Osteocyte (in vitro differentiated cells): ENCODE results near the gene DYNC1H1. TPM values are rescaled to one million over a fixed set of nuclear protein-coding genes. Genes with fewer than 3 reads are reported as not detected.

ENCODE experiments used
- DNase-seq: peaks from one replicate; pipeline ENCODE4 v3.0.0; 2021; ENCODE audit warnings: mixed read lengths; ENCODE audit not compliant: unreplicated experiment; ENCODE audit errors: extremely low spot score
- H3K27ac Mint-ChIP-seq: one replicate; pipeline ENCODE4 v1.8.0; 2021; ENCODE audit warnings: mild to moderate bottlenecking, mixed read lengths; ENCODE audit not compliant: unreplicated experiment
- H3K27me3 Mint-ChIP-seq: one replicate; pipeline ENCODE4 v1.8.0; 2021; ENCODE audit warnings: mixed read lengths; ENCODE audit not compliant: unreplicated experiment
- H3K36me3 Mint-ChIP-seq: one replicate; pipeline ENCODE4 v1.8.0; 2021; ENCODE audit warnings: mixed read lengths; ENCODE audit not compliant: unreplicated experiment
- H3K4me1 Mint-ChIP-seq: one replicate; pipeline ENCODE4 v1.8.0; 2021; ENCODE audit warnings: mixed read lengths; ENCODE audit not compliant: unreplicated experiment
- H3K4me3 Mint-ChIP-seq: one replicate; pipeline ENCODE4 v1.8.0; 2021; ENCODE audit warnings: mild to moderate bottlenecking, moderate library complexity, mixed read lengths; ENCODE audit not compliant: unreplicated experiment
- H3K9me3 Mint-ChIP-seq: one replicate; pipeline ENCODE4 v1.8.0; 2021; ENCODE audit warnings: mixed read lengths; ENCODE audit not compliant: unreplicated experiment
- CTCF ChIP-seq: fragments of 200-600 bp; sonication (generic); IDR thresholded peaks from 2 replicates; pipeline ENCODE4 v1.5.0; 2021; ENCODE audit warnings: antibody characterized with exemption, mild to moderate bottlenecking, moderate library complexity
- total RNA-seq: library from RNA; stranded (reverse); gene quantifications from 2 replicates; pipeline ENCODE4 v1.2.1, GENCODE V29; 2021

The DYNC1H1 gene
- total RNA-seq, 1 donor from 2014 or later, result 821 TPM

- peak; percentile 88 for DNase-seq
- H3K9me3 Mint-ChIP-seq, result no peaks in the 10 kb centered on the region
- H3K27ac Mint-ChIP-seq, result peak overlapping the region; percentile 94
- H3K4me3 Mint-ChIP-seq, result peak overlapping the region; percentile 91
- H3K4me1 Mint-ChIP-seq, result peaks cover 70% of the 10 kb centered on the region
- H3K36me3 Mint-ChIP-seq, result peaks cover 12% of the 10 kb centered on the region
- no peak for TF ChIP-seq CTCF
- H3K27me3 Mint-ChIP-seq, result no peaks in the 10 kb centered on the region
Observed at GRCh38 chr14:101965181-101965544, 790 bp downstream of the DYNC1H1 start.

- no peak for DNase-seq
- peak overlapping the region; percentile 94 for H3K27ac Mint-ChIP-seq
- TF ChIP-seq CTCF, result no peak
- H3K27me3 Mint-ChIP-seq, result no peaks in the 10 kb centered on the region
- peaks cover 12% of the 10 kb centered on the region for H3K36me3 Mint-ChIP-seq
- peaks cover 76% of the 10 kb centered on the region for H3K4me1 Mint-ChIP-seq
- peak overlapping the region; percentile 91 for H3K4me3 Mint-ChIP-seq
- no peaks in the 10 kb centered on the region for H3K9me3 Mint-ChIP-seq
Observed at GRCh38 chr14:101965770-101966722, 1.7 kb downstream of the DYNC1H1 start.

GRCh38 chr14:101966742-101967141 lies 2.4 kb downstream of the DYNC1H1 start:
- TF ChIP-seq CTCF, result no peak
- peaks cover 12% of the 10 kb centered on the region for H3K36me3 Mint-ChIP-seq
- H3K4me3 Mint-ChIP-seq, result peak overlapping the region; percentile 91
- no peak for DNase-seq
- H3K4me1 Mint-ChIP-seq, result peaks cover 73% of the 10 kb centered on the region
- H3K27me3 Mint-ChIP-seq, result no peaks in the 10 kb centered on the region
- no peaks in the 10 kb centered on the region for H3K9me3 Mint-ChIP-seq
- H3K27ac Mint-ChIP-seq, result peak overlapping the region; percentile 94

DNA sequence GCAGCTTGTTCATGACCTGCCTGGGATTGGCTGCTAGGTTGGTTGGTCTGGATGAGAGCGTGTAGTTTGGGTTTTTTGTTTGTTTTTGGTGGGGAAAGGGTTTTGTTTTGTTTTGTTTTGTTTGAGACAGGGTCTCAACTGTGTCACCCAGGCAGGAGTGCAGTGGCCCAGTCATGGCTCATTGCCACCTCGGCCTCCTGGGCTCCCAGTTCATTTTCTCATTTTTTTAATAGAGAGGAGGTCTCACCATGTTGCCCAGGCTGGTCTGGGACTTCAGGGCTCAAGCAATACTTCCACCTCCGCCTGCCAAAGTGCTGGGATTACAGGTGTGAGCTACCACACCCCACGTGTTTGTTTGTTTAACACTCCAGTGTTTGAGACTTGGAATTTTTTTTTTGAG lies 3.8 kb downstream of the DYNC1H1 start:
- no peak for TF ChIP-seq CTCF
- Mint-ChIP-seq H3K27ac (peak overlapping the region; percentile 44), H3K27me3 (no peaks in the 10 kb centered on the region), H3K36me3 (peaks cover 12% of the 10 kb centered on the region), H3K4me3 (no peak overlapping the region), H3K4me1 (peaks cover 73% of the 10 kb centered on the region), H3K9me3 (no peaks in the 10 kb centered on the region)
- DNase-seq, result no peak

DNA sequence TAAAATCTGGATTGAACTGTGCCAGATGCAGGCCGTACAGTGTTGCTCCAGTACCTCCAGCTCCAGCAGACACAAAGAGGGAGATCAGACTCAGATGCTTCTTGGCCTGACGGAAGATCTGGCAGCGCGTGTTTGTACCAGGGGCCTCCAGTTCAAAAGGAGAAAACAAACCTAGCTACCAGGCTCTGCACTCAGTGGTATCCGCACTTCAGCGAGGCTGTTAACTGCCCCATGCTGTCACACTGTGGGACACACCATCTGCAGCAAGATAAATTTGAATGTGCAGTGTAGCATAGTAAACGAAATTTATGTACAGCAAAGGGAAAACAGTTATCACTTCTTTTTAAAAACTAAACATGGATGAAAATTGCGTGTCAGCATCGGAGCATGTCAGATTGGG lies 5.1 kb downstream of the DYNC1H1 start:
- H3K4me1 Mint-ChIP-seq, result peaks cover 73% of the 10 kb centered on the region
- no peak for DNase-seq
- H3K27me3 Mint-ChIP-seq, result no peaks in the 10 kb centered on the region
- no peaks in the 10 kb centered on the region for H3K9me3 Mint-ChIP-seq
- H3K36me3 Mint-ChIP-seq, result peaks cover 12% of the 10 kb centered on the region
- TF ChIP-seq CTCF, result no peak
- H3K27ac Mint-ChIP-seq, result peak overlapping the region; percentile 16
- no peak overlapping the region for H3K4me3 Mint-ChIP-seq
